HL-60 (cell line): ENCODE data around the gene POM121.
"Not testable (repeated sequence)": the region's sequence is repeated elsewhere in the genome, so short reads cannot be mapped to it uniquely, and the experiment has no call there.

Experiments used
- GABPA ChIP-seq: IDR thresholded peaks from 2 replicates; pipeline ENCODE4 v1.6.1; 2012; ENCODE audit warnings: low read depth
- POLR2AphosphoS5 ChIP-seq: IDR thresholded peaks from 2 replicates; pipeline ENCODE4 v1.6.1; 2012; ENCODE audit warnings: low read depth
- TF ChIP-seq, protein P1 (sequence below): IDR thresholded peaks from one replicate; pipeline ENCODE4 v1.5.1; 2011; ENCODE audit warnings: low read length, control low read depth, inconsistent platforms; ENCODE audit not compliant: insufficient read depth
- TF ChIP-seq, protein P2 (sequence below): IDR thresholded peaks from 2 replicates; pipeline ENCODE4 v1.6.1; 2012; ENCODE audit warnings: low read depth; ENCODE audit not compliant: insufficient replicate concordance

DNA sequence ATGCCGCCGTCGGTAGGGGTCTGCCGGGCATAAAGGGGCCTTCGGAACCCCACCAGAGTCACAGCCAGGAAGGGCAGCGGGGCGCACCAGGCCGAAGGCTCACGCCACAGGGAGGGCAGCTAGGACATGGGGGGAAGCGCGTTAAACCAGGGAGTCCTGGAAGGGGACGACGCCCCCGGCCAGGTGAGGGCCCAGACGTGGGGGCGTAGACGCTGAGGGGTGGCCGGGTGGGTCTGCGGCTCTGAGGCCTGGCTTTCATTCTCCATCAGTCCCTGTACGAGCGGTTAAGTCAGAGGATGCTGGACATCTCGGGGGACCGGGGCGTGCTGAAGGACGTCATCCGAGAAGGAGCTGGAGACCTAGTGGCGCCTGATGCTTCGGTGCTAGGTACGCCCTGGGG, 44.8 kb downstream of the POM121 start:
- TF ChIP-seq, protein P1, sequence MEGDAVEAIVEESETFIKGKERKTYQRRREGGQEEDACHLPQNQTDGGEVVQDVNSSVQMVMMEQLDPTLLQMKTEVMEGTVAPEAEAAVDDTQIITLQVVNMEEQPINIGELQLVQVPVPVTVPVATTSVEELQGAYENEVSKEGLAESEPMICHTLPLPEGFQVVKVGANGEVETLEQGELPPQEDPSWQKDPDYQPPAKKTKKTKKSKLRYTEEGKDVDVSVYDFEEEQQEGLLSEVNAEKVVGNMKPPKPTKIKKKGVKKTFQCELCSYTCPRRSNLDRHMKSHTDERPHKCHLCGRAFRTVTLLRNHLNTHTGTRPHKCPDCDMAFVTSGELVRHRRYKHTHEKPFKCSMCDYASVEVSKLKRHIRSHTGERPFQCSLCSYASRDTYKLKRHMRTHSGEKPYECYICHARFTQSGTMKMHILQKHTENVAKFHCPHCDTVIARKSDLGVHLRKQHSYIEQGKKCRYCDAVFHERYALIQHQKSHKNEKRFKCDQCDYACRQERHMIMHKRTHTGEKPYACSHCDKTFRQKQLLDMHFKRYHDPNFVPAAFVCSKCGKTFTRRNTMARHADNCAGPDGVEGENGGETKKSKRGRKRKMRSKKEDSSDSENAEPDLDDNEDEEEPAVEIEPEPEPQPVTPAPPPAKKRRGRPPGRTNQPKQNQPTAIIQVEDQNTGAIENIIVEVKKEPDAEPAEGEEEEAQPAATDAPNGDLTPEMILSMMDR, result not testable (repeated sequence)
- TF ChIP-seq GABPA, POLR2AphosphoS5: not testable (repeated sequence)
- TF ChIP-seq, protein P2, sequence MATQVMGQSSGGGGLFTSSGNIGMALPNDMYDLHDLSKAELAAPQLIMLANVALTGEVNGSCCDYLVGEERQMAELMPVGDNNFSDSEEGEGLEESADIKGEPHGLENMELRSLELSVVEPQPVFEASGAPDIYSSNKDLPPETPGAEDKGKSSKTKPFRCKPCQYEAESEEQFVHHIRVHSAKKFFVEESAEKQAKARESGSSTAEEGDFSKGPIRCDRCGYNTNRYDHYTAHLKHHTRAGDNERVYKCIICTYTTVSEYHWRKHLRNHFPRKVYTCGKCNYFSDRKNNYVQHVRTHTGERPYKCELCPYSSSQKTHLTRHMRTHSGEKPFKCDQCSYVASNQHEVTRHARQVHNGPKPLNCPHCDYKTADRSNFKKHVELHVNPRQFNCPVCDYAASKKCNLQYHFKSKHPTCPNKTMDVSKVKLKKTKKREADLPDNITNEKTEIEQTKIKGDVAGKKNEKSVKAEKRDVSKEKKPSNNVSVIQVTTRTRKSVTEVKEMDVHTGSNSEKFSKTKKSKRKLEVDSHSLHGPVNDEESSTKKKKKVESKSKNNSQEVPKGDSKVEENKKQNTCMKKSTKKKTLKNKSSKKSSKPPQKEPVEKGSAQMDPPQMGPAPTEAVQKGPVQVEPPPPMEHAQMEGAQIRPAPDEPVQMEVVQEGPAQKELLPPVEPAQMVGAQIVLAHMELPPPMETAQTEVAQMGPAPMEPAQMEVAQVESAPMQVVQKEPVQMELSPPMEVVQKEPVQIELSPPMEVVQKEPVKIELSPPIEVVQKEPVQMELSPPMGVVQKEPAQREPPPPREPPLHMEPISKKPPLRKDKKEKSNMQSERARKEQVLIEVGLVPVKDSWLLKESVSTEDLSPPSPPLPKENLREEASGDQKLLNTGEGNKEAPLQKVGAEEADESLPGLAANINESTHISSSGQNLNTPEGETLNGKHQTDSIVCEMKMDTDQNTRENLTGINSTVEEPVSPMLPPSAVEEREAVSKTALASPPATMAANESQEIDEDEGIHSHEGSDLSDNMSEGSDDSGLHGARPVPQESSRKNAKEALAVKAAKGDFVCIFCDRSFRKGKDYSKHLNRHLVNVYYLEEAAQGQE, result not testable (repeated sequence)
